Breast epithelium (tissue), 4 donors: ENCODE results near the gene VEGFB. TPM values are rescaled to one million over a fixed set of nuclear protein-coding genes. Genes with fewer than 3 reads are reported as not detected.

Experiments used
- DNase-seq, 2 donors: peaks; one replicate each; pipeline ENCODE4 v3.0.0-alpha.2; 2019; ENCODE audit warnings: low spot score in 2 of 2
- H3K27ac ChIP-seq, 2 donors: fragments of 200-600 bp; sonication (generic) in 1 of 2; one replicate each; pipeline ENCODE4 v1.5.1; 2016 to 2019; ENCODE audit warnings: mild to moderate bottlenecking in 1 of 2
- H3K27me3 ChIP-seq, 2 donors: fragments of 200-600 bp; sonication (generic) in 1 of 2; one replicate each; pipeline versions ENCODE4 v1.5.1 to v1.6.0; 2017 to 2019; ENCODE audit warnings: control low read depth in 1 of 2, mild to moderate bottlenecking in 1 of 2
- H3K36me3 ChIP-seq: fragments of 200-600 bp; one replicate; pipeline ENCODE4 v1.5.1; 2019
- H3K4me1 ChIP-seq, 2 donors: fragments of 200-600 bp; sonication (generic); one replicate each; pipeline ENCODE4 v1.5.1; 2016 to 2019; ENCODE audit warnings: control low read depth in 1 of 2
- H3K4me3 ChIP-seq, 3 donors: fragments of 200-600 bp; sonication (generic); 1 replicate in 2 of 3; 2 replicates in 1 of 3; pipeline ENCODE4 v1.5.1; 2016 to 2019; ENCODE audit warnings: mild to moderate bottlenecking in 3 of 3, moderate library complexity in 2 of 3
- H3K9me3 ChIP-seq, 2 donors: fragments of 200-600 bp; sonication (generic) in 1 of 2; one replicate each; pipeline ENCODE4 v1.5.1; 2016 to 2019; ENCODE audit warnings: control low read depth in 1 of 2
- POLR2A ChIP-seq: fragments of 450-650 bp; IDR thresholded peaks from one replicate; pipeline ENCODE4 v1.6.1; 2016; ENCODE audit warnings: antibody characterized with exemption, mild to moderate bottlenecking, moderate library complexity
- POLR2AphosphoS5 ChIP-seq, 3 donors: sonication (generic); formaldehyde crosslinking; IDR thresholded peaks; one replicate each; pipeline ENCODE4 v1.6.1; 2017; ENCODE audit warnings: antibody characterized with exemption in 3 of 3
- intact Hi-C: fragments of 100-400 bp; cut with DNase I; formaldehyde crosslinking; loops from one replicate; pipeline ENCODE4 v1.15.1; 2023; ENCODE audit warnings: low total_unique reads
- total RNA-seq, 3 donors: library from RNA; depleted of rRNA; stranded (reverse); fragments of >200 nt; gene quantifications; one replicate each; pipeline ENCODE4 v1.1.0, GENCODE V29; 2016
- TF ChIP-seq, protein P1 (sequence below), 3 donors: fragments of 450-650 bp; IDR thresholded peaks; one replicate each; pipeline ENCODE4 v1.5.1; 2016 to 2017; ENCODE audit warnings: antibody characterized with exemption in 3 of 3, mild to moderate bottlenecking in 3 of 3, moderate library complexity in 3 of 3

Gene VEGFB
- total RNA-seq, 3 donors from 2014 or later, result 45.1 to 223 (median 53.4) TPM

DNA sequence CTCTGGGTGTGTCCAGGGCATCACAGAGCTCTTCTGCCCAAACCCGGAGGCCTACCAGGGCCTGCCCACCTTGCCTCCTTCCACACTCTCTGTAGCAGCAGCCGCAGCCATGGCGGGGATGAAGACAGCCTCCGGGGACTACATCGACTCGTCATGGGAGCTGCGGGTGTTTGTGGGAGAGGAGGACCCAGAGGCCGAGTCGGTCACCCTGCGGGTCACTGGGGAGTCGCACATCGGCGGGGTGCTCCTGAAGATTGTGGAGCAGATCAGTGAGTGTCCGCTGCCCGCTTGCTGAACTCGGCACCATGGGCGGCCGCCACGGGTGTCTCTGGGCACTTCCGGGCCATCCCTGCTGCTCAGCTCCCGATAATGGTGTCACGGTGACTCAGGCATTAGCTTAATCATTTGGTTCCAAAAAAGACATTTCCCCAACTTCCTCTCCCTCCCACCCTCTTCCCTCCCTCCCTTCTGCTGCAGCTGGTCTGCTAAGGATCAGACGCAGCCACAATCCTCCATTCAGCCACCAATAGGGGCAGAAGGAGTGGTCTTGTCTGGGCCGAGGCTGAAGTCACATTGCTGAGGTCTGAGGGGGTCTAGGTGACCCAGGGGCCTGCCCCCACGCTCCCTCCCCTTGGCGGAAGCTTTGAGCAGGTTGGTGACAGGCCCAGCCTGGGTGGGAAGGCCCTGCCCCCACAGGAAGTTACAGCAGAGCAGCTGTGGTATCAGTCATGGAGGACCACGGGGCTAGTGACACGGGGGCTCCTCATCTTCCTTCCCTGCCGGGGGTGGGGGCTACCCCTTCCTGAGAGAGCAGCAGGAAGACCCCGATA is 26.9 kb upstream of the VEGFB start:
- Histone ChIP-seq H3K4me3 (peak overlapping the region; percentile 39 to 62 (median 46)), H3K4me1 (peaks cover 0 to 8% of the 10 kb centered on the region in 2 donors), H3K36me3 (peaks cover 6% of the 10 kb centered on the region), H3K9me3 (no peaks in the 10 kb centered on the region), H3K27ac (peak overlapping the region; percentile 62 to 95), H3K27me3 (no peaks in the 10 kb centered on the region)
- no peak for DNase-seq
- peak in 1 of 3 donors; percentile 33 for TF ChIP-seq POLR2AphosphoS5 (IDR thresholded peaks at IDR 0.05)
- TF ChIP-seq, protein P1, sequence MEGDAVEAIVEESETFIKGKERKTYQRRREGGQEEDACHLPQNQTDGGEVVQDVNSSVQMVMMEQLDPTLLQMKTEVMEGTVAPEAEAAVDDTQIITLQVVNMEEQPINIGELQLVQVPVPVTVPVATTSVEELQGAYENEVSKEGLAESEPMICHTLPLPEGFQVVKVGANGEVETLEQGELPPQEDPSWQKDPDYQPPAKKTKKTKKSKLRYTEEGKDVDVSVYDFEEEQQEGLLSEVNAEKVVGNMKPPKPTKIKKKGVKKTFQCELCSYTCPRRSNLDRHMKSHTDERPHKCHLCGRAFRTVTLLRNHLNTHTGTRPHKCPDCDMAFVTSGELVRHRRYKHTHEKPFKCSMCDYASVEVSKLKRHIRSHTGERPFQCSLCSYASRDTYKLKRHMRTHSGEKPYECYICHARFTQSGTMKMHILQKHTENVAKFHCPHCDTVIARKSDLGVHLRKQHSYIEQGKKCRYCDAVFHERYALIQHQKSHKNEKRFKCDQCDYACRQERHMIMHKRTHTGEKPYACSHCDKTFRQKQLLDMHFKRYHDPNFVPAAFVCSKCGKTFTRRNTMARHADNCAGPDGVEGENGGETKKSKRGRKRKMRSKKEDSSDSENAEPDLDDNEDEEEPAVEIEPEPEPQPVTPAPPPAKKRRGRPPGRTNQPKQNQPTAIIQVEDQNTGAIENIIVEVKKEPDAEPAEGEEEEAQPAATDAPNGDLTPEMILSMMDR (IDR thresholded peaks at IDR 0.05), result no peak
- intact Hi-C loops, result no loop called here

DNA sequence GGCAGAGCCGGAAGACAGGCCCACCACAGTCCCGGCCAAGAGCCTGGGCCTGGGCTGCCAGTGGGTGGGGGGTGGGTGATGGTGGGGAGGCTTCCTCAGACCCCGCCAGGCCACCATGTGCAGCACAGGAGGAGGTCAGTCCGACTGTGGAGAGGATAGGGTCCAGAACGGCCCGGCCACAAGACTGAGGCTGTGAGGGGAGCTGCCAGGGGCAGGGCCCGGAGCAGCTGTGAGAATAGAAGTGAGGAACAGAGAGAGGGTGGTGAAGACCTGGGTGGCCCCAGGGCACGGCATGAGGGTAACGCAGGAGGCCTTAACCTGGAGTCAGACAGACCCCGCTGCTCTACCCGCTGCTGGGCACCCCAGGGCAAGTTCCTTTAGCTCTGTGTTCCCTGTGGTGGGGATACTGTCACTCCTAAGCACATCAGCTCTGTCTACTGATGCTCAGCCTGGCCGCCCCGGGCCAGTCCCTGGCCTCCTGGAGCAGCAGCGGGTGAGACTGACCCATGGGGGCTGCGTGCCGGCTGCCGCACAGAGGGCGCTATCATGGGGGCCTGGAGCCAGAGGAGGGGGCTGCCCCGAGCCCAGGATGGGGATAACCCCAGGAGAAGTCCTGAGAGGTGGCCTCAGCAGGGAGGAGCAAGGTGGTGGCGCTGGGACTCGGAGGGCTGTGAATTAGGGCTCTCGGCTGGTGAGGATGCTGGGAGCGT is 26.1 kb upstream of the VEGFB start:
- intact Hi-C loops, result no loop called here
- peak overlapping the region; percentile 62 to 95 for H3K27ac ChIP-seq
- no peaks in the 10 kb centered on the region for H3K9me3 ChIP-seq
- H3K36me3 ChIP-seq, result peaks cover 6% of the 10 kb centered on the region
- H3K4me1 ChIP-seq, result peaks cover 0 to 8% of the 10 kb centered on the region in 2 donors
- H3K4me3 ChIP-seq, result peak overlapping the region; percentile 39 to 62 (median 46)
- no peak for TF ChIP-seq POLR2A
- TF ChIP-seq, protein P1 (IDR thresholded peaks at IDR 0.05), result no peak
- no peak for TF ChIP-seq POLR2AphosphoS5 (IDR thresholded peaks at IDR 0.05)
- no peak for DNase-seq
- no peaks in the 10 kb centered on the region for H3K27me3 ChIP-seq

DNA sequence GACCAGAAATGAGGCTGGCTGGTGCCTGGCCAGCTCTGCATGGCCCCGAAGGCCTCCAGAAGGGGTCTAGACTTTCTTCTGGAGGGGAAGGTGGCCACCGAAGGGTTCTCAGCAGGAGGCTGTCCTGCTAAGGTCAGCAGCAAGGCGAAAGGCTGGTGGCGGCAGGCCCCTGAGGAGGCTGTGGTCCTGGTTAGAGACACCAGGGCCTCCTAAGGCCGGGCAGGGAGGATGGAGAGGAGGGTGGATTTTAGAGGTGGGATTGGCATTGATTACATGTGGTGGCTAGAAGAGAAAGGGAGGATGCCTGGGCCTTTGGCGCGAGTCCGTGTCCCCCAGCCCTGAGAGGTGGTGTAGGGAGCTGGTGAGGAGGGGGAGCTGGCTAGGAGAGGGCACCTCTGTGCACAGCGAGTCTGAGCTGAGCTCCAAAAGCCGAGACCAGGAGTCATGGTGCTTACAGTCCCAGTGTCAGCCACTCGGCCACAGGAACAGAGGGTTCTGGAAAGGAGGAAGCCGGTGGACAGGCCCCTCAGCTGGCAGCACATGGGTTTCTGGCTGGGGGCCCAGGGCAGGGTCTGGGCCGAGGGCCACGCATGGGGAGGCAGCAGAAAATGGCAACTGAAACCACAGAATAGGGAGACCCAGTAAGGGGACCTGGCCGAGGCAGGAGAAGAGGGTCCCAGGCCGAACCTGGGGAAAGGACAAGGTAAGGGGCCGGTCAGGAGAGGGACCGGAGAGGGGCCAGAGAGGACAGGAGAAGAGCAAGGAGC is 25.4 kb upstream of the VEGFB start:
- Histone ChIP-seq H3K4me3 (peak overlapping the region in 1 of 3 donors; percentile 62), H3K27ac (peak overlapping the region in 1 of 2 donors; percentile 95), H3K4me1 (peaks cover 0 to 8% of the 10 kb centered on the region in 2 donors), H3K36me3 (peaks cover under 1% of the 10 kb centered on the region), H3K27me3 (no peaks in the 10 kb centered on the region), H3K9me3 (no peaks in the 10 kb centered on the region)
- TF ChIP-seq POLR2AphosphoS5 (IDR thresholded peaks at IDR 0.05) (no peak), POLR2A (no peak)
- TF ChIP-seq, protein P1 (IDR thresholded peaks at IDR 0.05), result no peak
- intact Hi-C loops, result no loop called here
- no peak for DNase-seq

DNA sequence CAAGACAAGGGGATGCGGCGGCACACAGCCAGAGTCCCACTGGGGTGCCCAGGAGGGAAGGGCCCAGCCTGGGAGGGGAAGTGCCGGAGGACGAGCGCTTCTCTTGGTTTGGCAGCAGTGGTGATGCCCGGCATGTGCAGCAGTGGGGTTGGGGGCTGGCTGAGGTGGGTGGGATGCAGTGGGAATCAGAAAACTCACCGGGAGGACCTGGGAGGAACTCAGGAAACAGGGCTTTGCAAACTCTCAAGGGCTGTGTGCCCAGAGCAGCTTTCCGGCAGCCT is 24.9 kb upstream of the VEGFB start:
- intact Hi-C loops, result no loop called here
- DNase-seq, result no peak
- Histone ChIP-seq H3K27ac (no peak overlapping the region), H3K9me3 (no peaks in the 10 kb centered on the region), H3K27me3 (no peaks in the 10 kb centered on the region), H3K4me1 (peaks cover 0 to 3% of the 10 kb centered on the region in 2 donors), H3K36me3 (no peaks in the 10 kb centered on the region), H3K4me3 (no peak overlapping the region)
- TF ChIP-seq POLR2AphosphoS5 (IDR thresholded peaks at IDR 0.05) (no peak), POLR2A (no peak)
- TF ChIP-seq, protein P1 (IDR thresholded peaks at IDR 0.05), result no peak
